GM06990 (cell line): ENCODE results near the gene HDAC10.
A peak's percentile ranks its signal among the peaks of the same experiment; 100 is the strongest.
"Not testable (repeated sequence)": the region's sequence is repeated elsewhere in the genome, so short reads cannot be mapped to it uniquely, and the experiment has no call there.

Experiments used
- DNase-seq: peaks from one replicate; pipeline ENCODE4 v3.0.0-alpha.2; 2011; ENCODE audit not compliant: insufficient read length; ENCODE audit errors: extremely low read depth
- H3K27me3 ChIP-seq: replicated peaks from 2 replicates; pipeline ENCODE4 v1.6.0; 2011; ENCODE audit warnings: low read length; ENCODE audit not compliant: control insufficient read depth, insufficient read depth
- H3K36me3 ChIP-seq: 2 replicates; pipeline ENCODE4 v1.5.1; 2011; ENCODE audit warnings: low read length; ENCODE audit not compliant: control insufficient read depth, insufficient read depth
- H3K4me3 ChIP-seq: replicated peaks from 2 replicates; pipeline ENCODE4 v1.5.1; 2011; ENCODE audit warnings: low read depth, mild to moderate bottlenecking, control low read depth, low read length
- TF ChIP-seq, protein P1 (sequence below): IDR thresholded peaks from 2 replicates; pipeline ENCODE4 v1.5.1; 2011; ENCODE audit warnings: low read length, control low read depth, mild to moderate bottlenecking, inconsistent platforms; ENCODE audit not compliant: insufficient read depth, poor library complexity, severe bottlenecking

The HDAC10 gene

DNA sequence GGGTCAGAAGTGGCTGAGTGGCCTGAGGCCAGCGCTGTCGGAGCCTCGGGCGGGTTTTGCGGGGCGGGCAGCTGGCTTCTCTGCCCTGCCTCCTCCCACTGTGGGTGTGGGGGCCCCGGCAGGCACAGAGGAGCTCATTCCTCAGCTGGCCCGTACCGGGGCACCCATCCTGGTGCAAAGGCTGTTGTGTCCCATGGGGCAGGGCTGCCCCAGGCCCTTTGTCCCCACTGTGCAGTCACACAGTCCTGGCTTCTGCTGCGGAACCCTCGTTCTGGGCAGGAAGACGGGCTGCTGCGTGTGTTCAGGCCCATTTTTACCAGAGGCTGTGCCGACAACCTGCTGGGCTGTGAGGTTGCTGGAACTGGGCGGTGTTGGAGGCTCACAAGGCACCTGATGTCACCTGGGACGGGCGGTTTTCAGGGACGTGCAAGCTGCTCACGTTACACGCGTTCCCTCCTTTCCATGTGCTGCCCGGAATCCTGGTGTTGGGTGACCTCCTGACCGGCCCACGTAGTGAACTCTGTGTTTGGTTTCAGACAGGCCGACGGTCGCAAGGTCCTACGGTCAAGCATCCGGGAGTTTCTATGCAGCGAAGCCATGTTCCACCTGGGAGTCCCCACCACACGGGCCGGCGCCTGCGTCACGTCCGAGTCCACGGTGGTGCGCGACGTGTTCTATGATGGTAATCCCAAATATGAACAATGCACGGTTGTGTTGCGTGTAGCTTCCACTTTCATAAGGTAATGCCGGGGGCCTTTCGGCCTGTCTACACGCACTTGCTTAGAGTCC, 45.1 kb downstream of the HDAC10 start:
- H3K36me3 ChIP-seq = peaks cover 13% of the 10 kb centered on the region

DNA sequence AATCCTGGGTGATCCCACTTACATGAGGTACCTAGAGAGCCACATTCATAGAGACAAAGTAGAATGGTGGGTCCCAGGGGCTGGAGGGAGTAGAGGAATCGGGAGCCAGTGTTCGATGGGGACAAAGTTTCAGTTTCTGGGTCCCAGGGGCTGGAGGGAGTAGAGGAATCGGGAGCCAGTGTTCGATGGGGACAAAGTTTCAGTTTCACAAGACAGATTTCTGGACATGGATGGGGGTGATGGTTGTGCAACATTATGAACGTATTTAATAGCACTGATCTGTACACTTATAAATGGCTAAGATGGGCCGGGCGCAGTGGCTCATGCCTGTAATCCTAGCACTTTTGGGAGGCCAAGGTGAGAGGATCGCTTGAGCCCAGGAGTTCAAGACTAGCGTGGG, 46.1 kb downstream of the HDAC10 start:
- not testable (repeated sequence) for H3K27me3 ChIP-seq, H3K4me3 ChIP-seq, H3K36me3 ChIP-seq, DNase-seq

More for the DNA sequence above, 45.1 kb downstream of the HDAC10 start:
- TF ChIP-seq, protein P1, sequence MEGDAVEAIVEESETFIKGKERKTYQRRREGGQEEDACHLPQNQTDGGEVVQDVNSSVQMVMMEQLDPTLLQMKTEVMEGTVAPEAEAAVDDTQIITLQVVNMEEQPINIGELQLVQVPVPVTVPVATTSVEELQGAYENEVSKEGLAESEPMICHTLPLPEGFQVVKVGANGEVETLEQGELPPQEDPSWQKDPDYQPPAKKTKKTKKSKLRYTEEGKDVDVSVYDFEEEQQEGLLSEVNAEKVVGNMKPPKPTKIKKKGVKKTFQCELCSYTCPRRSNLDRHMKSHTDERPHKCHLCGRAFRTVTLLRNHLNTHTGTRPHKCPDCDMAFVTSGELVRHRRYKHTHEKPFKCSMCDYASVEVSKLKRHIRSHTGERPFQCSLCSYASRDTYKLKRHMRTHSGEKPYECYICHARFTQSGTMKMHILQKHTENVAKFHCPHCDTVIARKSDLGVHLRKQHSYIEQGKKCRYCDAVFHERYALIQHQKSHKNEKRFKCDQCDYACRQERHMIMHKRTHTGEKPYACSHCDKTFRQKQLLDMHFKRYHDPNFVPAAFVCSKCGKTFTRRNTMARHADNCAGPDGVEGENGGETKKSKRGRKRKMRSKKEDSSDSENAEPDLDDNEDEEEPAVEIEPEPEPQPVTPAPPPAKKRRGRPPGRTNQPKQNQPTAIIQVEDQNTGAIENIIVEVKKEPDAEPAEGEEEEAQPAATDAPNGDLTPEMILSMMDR = no peak
- no peak overlapping the region for H3K4me3 ChIP-seq
- H3K27me3 ChIP-seq = no peaks in the 10 kb centered on the region
- DNase-seq = no peak

DNA sequence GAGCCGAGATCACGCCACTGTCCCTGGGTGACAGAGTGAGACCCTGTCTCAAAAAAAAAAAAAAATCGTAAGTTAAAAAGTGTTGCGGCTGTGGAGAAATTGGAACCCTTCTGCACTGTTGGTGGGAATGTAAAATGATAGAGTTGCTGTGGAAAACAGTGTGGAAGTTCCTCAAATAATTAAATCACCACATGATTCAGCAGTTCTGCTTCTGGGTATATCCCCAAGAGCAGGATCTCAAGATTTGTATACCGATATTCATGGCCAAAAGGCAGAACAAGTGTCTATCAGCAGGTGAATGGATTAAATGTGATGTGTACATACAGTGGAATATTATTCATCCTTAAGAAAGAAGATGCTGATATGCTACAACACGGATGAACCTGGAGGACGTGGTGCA, 46.5 kb downstream of the HDAC10 start:
- H3K27me3 ChIP-seq = no peaks in the 10 kb centered on the region
- no peak overlapping the region for H3K4me3 ChIP-seq
- peaks cover 9% of the 10 kb centered on the region for H3K36me3 ChIP-seq
- DNase-seq = no peak
- TF ChIP-seq, protein P1 = no peak

DNA sequence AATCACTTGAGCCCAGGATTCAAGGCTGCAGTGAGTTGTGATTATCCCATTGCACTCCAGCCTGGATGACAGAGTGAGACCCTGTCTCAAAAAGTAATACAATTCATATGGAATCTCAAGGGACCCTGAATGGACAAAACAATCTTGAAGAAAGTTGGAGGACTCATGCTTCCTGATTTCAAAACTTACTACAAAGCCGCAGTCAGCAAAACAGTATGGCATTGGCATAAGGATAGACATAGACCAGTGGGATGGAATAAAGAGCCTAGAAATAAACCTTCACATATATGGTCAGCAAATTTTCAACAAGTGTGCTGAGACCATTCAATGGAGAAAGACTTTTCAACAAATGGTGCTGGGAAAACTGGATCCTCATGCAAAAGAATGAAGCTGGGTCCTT, 47.8 kb downstream of the HDAC10 start:
- peaks cover 10% of the 10 kb centered on the region for H3K36me3 ChIP-seq
- TF ChIP-seq, protein P1 = no peak

DNA sequence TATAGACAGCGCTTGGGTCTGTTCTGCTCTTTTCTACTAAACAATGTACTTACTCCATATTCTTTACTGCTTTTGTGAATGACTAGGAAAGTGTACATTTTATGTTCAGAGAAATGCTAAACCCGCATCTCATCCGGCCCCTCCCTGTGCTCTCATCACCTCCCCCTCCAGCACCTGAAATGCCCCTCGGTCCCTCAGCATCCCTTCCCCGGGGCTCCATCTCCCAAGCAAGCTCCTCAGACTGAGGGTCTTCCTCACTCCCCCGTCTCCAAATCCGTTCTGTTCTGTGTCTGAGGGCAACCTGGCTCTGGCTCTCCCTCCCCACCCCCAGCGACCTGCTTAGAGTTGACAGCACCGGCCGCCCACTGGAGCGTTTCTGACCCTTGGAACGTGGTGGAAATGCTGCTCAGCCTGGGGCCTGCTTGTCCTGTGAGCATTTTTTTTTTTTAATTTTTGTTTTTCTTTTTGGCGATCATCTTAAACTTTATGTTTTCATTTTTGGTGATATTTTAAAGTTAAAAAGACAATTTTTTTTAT, 48.9 kb downstream of the HDAC10 start:
- Histone ChIP-seq H3K4me3 (peak overlapping the region; percentile 62), H3K36me3 (peaks cover 11% of the 10 kb centered on the region), H3K27me3 (no peaks in the 10 kb centered on the region)
- no peak for DNase-seq
- TF ChIP-seq, protein P1 = no peak

More for the DNA sequence above, 47.8 kb downstream of the HDAC10 start:
- Histone ChIP-seq H3K4me3 (no peak overlapping the region), H3K27me3 (no peaks in the 10 kb centered on the region)
- DNase-seq = no peak
